Measurements from ENCODE around the gene RPLP1. TPM values are rescaled to one million over a fixed set of nuclear protein-coding genes. Genes with fewer than 3 reads are reported as not detected.

Gene RPLP1
- total RNA-seq, 1 experiment from 2014 or later: 1,651 TPM

- H3F3A ChIP-seq (ENCODE audit: insufficient read depth, low read depth): peaks cover 10% of the 10 kb centered on the region
- no peaks in the 10 kb centered on the region for H3K36me3 ChIP-seq (ENCODE audit: low read depth)
- H3K4me3 ChIP-seq: no peak overlapping the region
- no peaks in the 10 kb centered on the region for H3K9me2 ChIP-seq (ENCODE audit: insufficient read depth)
- H3K27ac ChIP-seq: no peak overlapping the region
- H3K4me2 ChIP-seq: no peak overlapping the region
- no peaks in the 10 kb centered on the region for H3K27me3 ChIP-seq (ENCODE audit: insufficient read depth, low read depth)
- POLR2A ChIA-PET (ENCODE audit: unreplicated experiment): no interaction called here
- H3K4me1 ChIP-seq (replicated peaks; ENCODE audit: insufficient read depth): peaks cover 4% of the 10 kb centered on the region; the same call in 1 of the 2 replicates
- no peak overlapping the region for H2AFZ ChIP-seq
- no peaks in the 10 kb centered on the region for H3K79me2 ChIP-seq (ENCODE audit: low read depth)
- TF ChIP-seq, protein P1, sequence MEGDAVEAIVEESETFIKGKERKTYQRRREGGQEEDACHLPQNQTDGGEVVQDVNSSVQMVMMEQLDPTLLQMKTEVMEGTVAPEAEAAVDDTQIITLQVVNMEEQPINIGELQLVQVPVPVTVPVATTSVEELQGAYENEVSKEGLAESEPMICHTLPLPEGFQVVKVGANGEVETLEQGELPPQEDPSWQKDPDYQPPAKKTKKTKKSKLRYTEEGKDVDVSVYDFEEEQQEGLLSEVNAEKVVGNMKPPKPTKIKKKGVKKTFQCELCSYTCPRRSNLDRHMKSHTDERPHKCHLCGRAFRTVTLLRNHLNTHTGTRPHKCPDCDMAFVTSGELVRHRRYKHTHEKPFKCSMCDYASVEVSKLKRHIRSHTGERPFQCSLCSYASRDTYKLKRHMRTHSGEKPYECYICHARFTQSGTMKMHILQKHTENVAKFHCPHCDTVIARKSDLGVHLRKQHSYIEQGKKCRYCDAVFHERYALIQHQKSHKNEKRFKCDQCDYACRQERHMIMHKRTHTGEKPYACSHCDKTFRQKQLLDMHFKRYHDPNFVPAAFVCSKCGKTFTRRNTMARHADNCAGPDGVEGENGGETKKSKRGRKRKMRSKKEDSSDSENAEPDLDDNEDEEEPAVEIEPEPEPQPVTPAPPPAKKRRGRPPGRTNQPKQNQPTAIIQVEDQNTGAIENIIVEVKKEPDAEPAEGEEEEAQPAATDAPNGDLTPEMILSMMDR (conservative IDR thresholded peaks at IDR 0.05): peak; percentile 87
- TF ChIP-seq EZH2 (IDR thresholded peaks at IDR 0.05; ENCODE audit: low read depth): no peak
- peak; percentile 67 to 82 for DNase-seq
- CTCF ChIA-PET: interaction anchor here (0.7 kb wide), 2 partner anchors 129 to 915 kb away, joined by 3 to 5 read pairs; no protein-coding TSS in a partner anchor
- no peaks in the 10 kb centered on the region for H3K9me3 ChIP-seq (ENCODE audit: insufficient read depth, low read depth)
- H4K20me1 ChIP-seq (ENCODE audit: insufficient read depth): no peaks in the 10 kb centered on the region
- BruUV-seq (replicated peaks): no TSS peak
- intact Hi-C loops (cut with micrococcal nuclease; ENCODE audit: unreplicated experiment): loop anchor here (1.0 to 5.0 kb wide), 3 partner anchors 119 to 1106 kb away; no protein-coding TSS in a partner anchor
Measured at GRCh38 chr15:69475769-69476358, 23.2 kb downstream of the RPLP1 start.

- Histone ChIP-seq H3K9me3 (ENCODE audit: insufficient read depth, low read depth) (no peaks in the 10 kb centered on the region), H3K36me3 (ENCODE audit: low read depth) (no peaks in the 10 kb centered on the region), H3K9me2 (ENCODE audit: insufficient read depth) (no peaks in the 10 kb centered on the region), H3K4me3 (no peak overlapping the region), H2AFZ (no peak overlapping the region), H3K4me1 (replicated peaks; ENCODE audit: insufficient read depth) (peaks cover 12% of the 10 kb centered on the region), H3K4me2 (no peak overlapping the region), H3K27me3 (ENCODE audit: insufficient read depth, low read depth) (no peaks in the 10 kb centered on the region), H3F3A (ENCODE audit: insufficient read depth, low read depth) (peaks cover 19% of the 10 kb centered on the region), H4K20me1 (ENCODE audit: insufficient read depth) (no peaks in the 10 kb centered on the region), H3K27ac (no peak overlapping the region), H3K79me2 (ENCODE audit: low read depth) (no peaks in the 10 kb centered on the region)
- BruUV-seq (replicated peaks): no TSS peak
- intact Hi-C loops (cut with micrococcal nuclease; ENCODE audit: unreplicated experiment): loop anchor here (1.0 to 5.0 kb wide), 3 partner anchors 118 to 1105 kb away; no protein-coding TSS in a partner anchor
- ChIA-PET CTCF (interaction anchor here (0.7 kb wide), 2 partner anchors 77 to 914 kb away, joined by 5 to 20 read pairs; no protein-coding TSS in a partner anchor), POLR2A (ENCODE audit: unreplicated experiment) (no interaction called here)
- TF ChIP-seq, protein P1 (conservative IDR thresholded peaks at IDR 0.05): no peak
- no peak for TF ChIP-seq EZH2 (IDR thresholded peaks at IDR 0.05; ENCODE audit: low read depth)
- DNase-seq: no peak
Measured at GRCh38 chr15:69476704-69477473, 24.3 kb downstream of the RPLP1 start.

DNA sequence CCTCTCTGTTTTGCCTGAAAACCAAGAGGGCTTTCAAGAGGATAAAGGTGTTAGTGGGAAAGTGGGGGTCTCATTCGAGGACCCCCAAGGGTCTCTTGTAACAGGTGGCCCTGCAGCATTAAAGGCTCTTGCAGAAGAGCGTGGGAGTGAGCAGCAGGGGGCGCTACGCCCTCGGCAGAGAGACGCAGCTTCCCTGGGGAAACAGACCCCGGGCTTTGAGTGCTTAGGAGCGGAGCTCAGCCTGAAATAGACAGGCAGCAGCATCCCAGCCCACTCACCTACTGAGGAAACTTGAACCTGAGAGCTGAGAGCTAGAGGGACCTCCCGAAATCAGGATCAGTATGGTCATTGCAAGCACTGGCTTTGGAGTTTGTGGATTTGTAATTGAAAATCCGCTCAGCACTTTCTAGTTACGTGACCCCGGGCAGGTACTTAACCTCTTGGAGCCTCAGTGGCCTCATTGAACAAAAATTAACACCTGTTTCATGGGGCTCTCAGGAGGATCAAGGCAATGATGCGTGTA is 25.7 kb downstream of the RPLP1 start:
- Histone ChIP-seq H3K79me2 (ENCODE audit: low read depth) (no peaks in the 10 kb centered on the region), H3K27me3 (ENCODE audit: insufficient read depth, low read depth) (no peaks in the 10 kb centered on the region), H3K4me1 (replicated peaks; ENCODE audit: insufficient read depth) (peaks cover 27% of the 10 kb centered on the region), H3K4me2 (no peak overlapping the region), H4K20me1 (ENCODE audit: insufficient read depth) (no peaks in the 10 kb centered on the region), H3K36me3 (ENCODE audit: low read depth) (no peaks in the 10 kb centered on the region), H3F3A (ENCODE audit: insufficient read depth, low read depth) (peaks cover 33% of the 10 kb centered on the region), H3K27ac (no peak overlapping the region), H2AFZ (no peak overlapping the region), H3K9me2 (ENCODE audit: insufficient read depth) (no peaks in the 10 kb centered on the region), H3K9me3 (ENCODE audit: insufficient read depth, low read depth) (no peaks in the 10 kb centered on the region), H3K4me3 (no peak overlapping the region)
- BruUV-seq (replicated peaks): no TSS peak
- intact Hi-C loops (cut with micrococcal nuclease; ENCODE audit: unreplicated experiment): loop anchor here (1.0 to 5.0 kb wide), 2 partner anchors 520 to 1104 kb away; no protein-coding TSS in a partner anchor
- CTCF ChIA-PET: interaction anchor here (0.6 to 0.9 kb wide), 6 partner anchors 84 to 1160 kb away, joined by 3 to 6 read pairs (median 3); no protein-coding TSS in a partner anchor
- peak in 1 of 2 experiments; percentile 42 for DNase-seq
- POLR2A ChIA-PET (ENCODE audit: unreplicated experiment): interaction anchor here (0.6 kb wide), 1 partner anchor 265 kb away, joined by 3 read pairs; no protein-coding TSS in a partner anchor
- TF ChIP-seq, protein P1 (conservative IDR thresholded peaks at IDR 0.05): peak; percentile 92
- no peak for TF ChIP-seq EZH2 (IDR thresholded peaks at IDR 0.05; ENCODE audit: low read depth)
